Osteoblast (primary cell): ENCODE data around the gene SCPEP1. TPM values are rescaled to one million over a fixed set of nuclear protein-coding genes. Genes with fewer than 3 reads are reported as not detected.
"Not testable (repeated sequence)": the region's sequence is repeated elsewhere in the genome, so short reads cannot be mapped to it uniquely, and the experiment has no call there.

Source experiments
- DNase-seq: peaks from one replicate; pipeline ENCODE4 v3.0.0; 2011; ENCODE audit warnings: low spot score, mixed read lengths; ENCODE audit not compliant: insufficient read length; ENCODE audit errors: missing footprints
- H2AFZ ChIP-seq: 2 replicates; pipeline ENCODE4 v1.6.0; 2011; ENCODE audit warnings: mild to moderate bottlenecking, low read length
- H3K27ac ChIP-seq: 2 replicates; pipeline ENCODE4 v1.5.1; 2011; ENCODE audit warnings: mild to moderate bottlenecking, low read depth, low read length, moderate library complexity
- H3K27me3 ChIP-seq: 2 replicates; pipeline ENCODE4 v1.6.0; 2012; ENCODE audit warnings: mild to moderate bottlenecking, control low read depth, inconsistent platforms, low read length, moderate library complexity; ENCODE audit not compliant: insufficient read depth
- H3K36me3 ChIP-seq: 2 replicates; pipeline ENCODE4 v1.5.1; 2011; ENCODE audit warnings: mild to moderate bottlenecking, low read length, control low read depth, moderate library complexity; ENCODE audit not compliant: insufficient read depth
- H3K4me1 ChIP-seq: 2 replicates; pipeline ENCODE4 v1.5.1; 2011; ENCODE audit warnings: mild to moderate bottlenecking, low read length, control low read depth, moderate library complexity; ENCODE audit not compliant: insufficient read depth
- H3K4me2 ChIP-seq: 2 replicates; pipeline ENCODE4 v1.6.0; 2011; ENCODE audit warnings: mild to moderate bottlenecking, low read length; ENCODE audit not compliant: insufficient read depth
- H3K4me3 ChIP-seq: fragments of 200-600 bp; sonication (generic); 3 replicates; pipeline ENCODE4 v1.5.1; 2012; ENCODE audit warnings: mild to moderate bottlenecking, low read length, inconsistent platforms; ENCODE audit not compliant: insufficient read depth
- H3K79me2 ChIP-seq: 2 replicates; pipeline ENCODE4 v1.6.0; 2012; ENCODE audit warnings: mild to moderate bottlenecking, low read length, control low read depth, inconsistent platforms; ENCODE audit not compliant: insufficient read depth
- H3K9me3 ChIP-seq: 2 replicates; pipeline ENCODE4 v1.5.1; 2011; ENCODE audit warnings: low read depth, low read length, control low read depth
- H4K20me1 ChIP-seq: 2 replicates; pipeline ENCODE4 v1.6.0; 2012; ENCODE audit warnings: mild to moderate bottlenecking, low read length, control low read depth; ENCODE audit not compliant: insufficient read depth
- total RNA-seq: library from RNA; depleted of rRNA; stranded (reverse); fragments of >200 nt; gene quantifications from 2 replicates; pipeline ENCODE4 v1.2.3, GENCODE V29; 2012
- TF ChIP-seq, protein P1 (sequence below): IDR thresholded peaks from 2 replicates; pipeline ENCODE4 v1.5.1; 2011; ENCODE audit warnings: mild to moderate bottlenecking, low read depth, low read length, moderate library complexity; ENCODE audit errors: extremely low read depth

Gene SCPEP1
- total RNA-seq, 1 donor = 73.8 TPM

DNA sequence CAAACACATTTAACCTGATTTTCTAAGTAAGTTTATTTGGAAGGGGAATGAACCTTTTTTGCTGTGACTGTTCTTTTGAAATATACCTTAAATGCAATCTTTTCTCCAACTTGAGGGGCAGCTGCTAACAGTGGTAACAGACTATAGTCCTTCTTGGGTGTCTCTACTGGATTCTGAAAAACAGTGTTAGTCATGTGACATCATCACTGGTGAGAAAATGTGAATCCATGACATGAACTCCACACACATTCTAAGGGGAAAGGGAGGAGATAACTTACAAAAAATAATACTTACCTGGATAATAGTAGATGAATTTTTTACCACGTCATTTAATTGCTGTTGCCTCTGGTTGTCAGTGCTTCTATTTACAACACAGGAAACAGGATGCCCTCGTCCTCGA, 28.3 kb upstream of the SCPEP1 start:
- no peak for DNase-seq
- TF ChIP-seq, protein P1, sequence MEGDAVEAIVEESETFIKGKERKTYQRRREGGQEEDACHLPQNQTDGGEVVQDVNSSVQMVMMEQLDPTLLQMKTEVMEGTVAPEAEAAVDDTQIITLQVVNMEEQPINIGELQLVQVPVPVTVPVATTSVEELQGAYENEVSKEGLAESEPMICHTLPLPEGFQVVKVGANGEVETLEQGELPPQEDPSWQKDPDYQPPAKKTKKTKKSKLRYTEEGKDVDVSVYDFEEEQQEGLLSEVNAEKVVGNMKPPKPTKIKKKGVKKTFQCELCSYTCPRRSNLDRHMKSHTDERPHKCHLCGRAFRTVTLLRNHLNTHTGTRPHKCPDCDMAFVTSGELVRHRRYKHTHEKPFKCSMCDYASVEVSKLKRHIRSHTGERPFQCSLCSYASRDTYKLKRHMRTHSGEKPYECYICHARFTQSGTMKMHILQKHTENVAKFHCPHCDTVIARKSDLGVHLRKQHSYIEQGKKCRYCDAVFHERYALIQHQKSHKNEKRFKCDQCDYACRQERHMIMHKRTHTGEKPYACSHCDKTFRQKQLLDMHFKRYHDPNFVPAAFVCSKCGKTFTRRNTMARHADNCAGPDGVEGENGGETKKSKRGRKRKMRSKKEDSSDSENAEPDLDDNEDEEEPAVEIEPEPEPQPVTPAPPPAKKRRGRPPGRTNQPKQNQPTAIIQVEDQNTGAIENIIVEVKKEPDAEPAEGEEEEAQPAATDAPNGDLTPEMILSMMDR = no peak
- no peaks in the 10 kb centered on the region for H3K27me3 ChIP-seq
- no peak overlapping the region for H3K27ac ChIP-seq
- peaks cover 3% of the 10 kb centered on the region for H4K20me1 ChIP-seq
- H2AFZ ChIP-seq = no peak overlapping the region
- no peak overlapping the region for H3K4me2 ChIP-seq
- peaks cover 26% of the 10 kb centered on the region for H3K79me2 ChIP-seq
- no peaks in the 10 kb centered on the region for H3K4me1 ChIP-seq
- no peak overlapping the region for H3K4me3 ChIP-seq
- peaks cover 21% of the 10 kb centered on the region for H3K36me3 ChIP-seq
- no peaks in the 10 kb centered on the region for H3K9me3 ChIP-seq

- Histone ChIP-seq H3K27me3 (no peaks in the 10 kb centered on the region), H3K4me2 (no peak overlapping the region), H3K36me3 (no peaks in the 10 kb centered on the region), H3K27ac (no peak overlapping the region), H3K9me3 (no peaks in the 10 kb centered on the region), H3K4me3 (no peak overlapping the region), H2AFZ (no peak overlapping the region), H3K4me1 (peaks cover 4% of the 10 kb centered on the region), H3K79me2 (peaks cover 75% of the 10 kb centered on the region), H4K20me1 (peaks cover 12% of the 10 kb centered on the region)
- TF ChIP-seq, protein P1 = no peak
- no peak for DNase-seq
Observed at GRCh38 chr17:56956992-56957391, 20.9 kb upstream of the SCPEP1 start.

DNA sequence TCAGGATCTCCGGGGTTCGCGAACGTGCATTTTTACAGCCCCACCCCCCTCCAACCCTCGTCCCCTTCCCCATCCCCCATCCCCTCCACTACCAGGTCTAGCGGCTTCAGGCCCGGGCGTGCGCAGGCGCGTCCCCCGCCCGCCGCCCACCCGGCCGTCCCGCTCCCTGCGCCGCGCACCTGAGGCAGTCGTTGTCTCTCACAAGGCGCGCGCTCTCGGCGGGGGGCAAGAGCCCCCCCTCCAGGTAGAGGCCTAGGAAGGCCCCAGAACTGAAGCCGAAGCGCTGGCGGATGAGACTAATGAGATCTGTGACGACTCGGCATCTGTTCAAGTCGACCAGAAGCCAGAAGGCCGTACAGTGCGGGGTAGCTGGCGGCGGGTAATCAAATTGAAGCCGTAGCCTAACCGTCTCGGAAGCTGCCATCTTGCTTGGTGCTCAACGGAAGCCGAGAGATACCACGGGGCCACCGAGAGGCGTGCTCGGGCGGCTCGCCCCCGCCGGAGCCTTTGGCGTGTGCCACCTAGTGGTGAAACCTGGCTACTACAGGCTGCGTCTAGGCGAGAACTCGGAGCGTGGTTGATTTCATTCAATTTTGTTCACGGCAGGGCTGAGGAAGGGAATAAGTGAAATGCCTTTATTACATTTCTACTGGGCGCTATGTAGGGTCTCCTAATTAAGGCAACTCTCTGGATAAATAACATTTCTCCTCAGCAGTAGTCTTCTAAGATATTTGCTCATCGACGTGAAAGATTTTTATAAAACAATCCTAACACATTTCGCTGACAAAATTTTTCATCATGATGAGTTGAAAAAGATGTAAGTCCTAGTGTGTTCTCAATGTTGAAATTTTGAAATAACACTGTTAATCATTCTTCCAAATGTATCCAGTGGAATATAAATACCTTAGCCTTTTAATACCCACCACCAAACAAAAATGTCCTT, 17.1 kb upstream of the SCPEP1 start, which contains the start of gene COIL:
Gene COIL, minus strand, starts transcription at position 455 of the 943 bp plus-strand sequence. Its CDS starts 31 bp downstream, at position 424.
- no peaks in the 10 kb centered on the region for H3K27me3 ChIP-seq
- peaks cover 4% of the 10 kb centered on the region for H3K4me1 ChIP-seq
- H4K20me1 ChIP-seq = peaks cover 9% of the 10 kb centered on the region
- peak within 1 kb of the TSS; percentile 99 for H2AFZ ChIP-seq
- TF ChIP-seq, protein P1 = peak; percentile 99
- H3K79me2 ChIP-seq = peaks cover 43% of the 10 kb centered on the region
- H3K4me3 ChIP-seq = peak within 1 kb of the TSS; percentile 98
- H3K4me2 ChIP-seq = peak within 1 kb of the TSS; percentile 51
- H3K27ac ChIP-seq = peak within 1 kb of the TSS; percentile 94
- no peaks in the 10 kb centered on the region for H3K9me3 ChIP-seq
- H3K36me3 ChIP-seq = no peaks in the 10 kb centered on the region
- DNase-seq = peak; percentile 98

GRCh38 chr17:56965241-56965640, 12.7 kb upstream of the SCPEP1 start:
- H3K27ac ChIP-seq, DNase-seq, H3K4me1 ChIP-seq, H3K4me3 ChIP-seq, H3K79me2 ChIP-seq, H3K9me3 ChIP-seq, H4K20me1 ChIP-seq, H3K27me3 ChIP-seq, H3K36me3 ChIP-seq, H2AFZ ChIP-seq, H3K4me2 ChIP-seq: not testable (repeated sequence)

DNA sequence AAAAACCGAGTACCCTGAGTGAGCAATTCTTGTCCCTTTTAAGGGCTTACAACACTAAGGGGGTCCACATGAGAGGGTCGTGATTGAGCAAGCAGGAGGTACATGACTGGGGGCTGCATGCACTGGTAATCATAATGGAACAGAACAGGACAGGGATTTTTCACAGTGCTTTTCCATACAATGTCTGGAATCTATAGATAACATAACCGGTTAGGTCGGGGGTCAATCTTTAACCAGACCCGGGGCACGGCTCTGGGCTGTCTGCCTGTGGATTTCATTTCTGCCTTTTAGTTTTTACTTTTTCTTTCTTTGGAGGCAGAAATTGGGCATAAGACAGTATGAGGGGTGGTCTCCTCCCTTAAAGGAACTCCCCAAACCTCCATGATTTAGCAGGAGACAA, 12.2 kb upstream of the SCPEP1 start:
- not testable (repeated sequence) for H3K9me3 ChIP-seq, DNase-seq, H3K4me3 ChIP-seq, H4K20me1 ChIP-seq, H3K4me1 ChIP-seq, H3K36me3 ChIP-seq, H3K27me3 ChIP-seq, H3K79me2 ChIP-seq, H3K27ac ChIP-seq, H2AFZ ChIP-seq, H3K4me2 ChIP-seq
